Immature natural killer cell (primary cell): ENCODE measurements around the gene SAMD14. TPM values are rescaled to one million over a fixed set of nuclear protein-coding genes. Genes with fewer than 3 reads are reported as not detected.
"Not testable (repeated sequence)": the region's sequence is repeated elsewhere in the genome, so short reads cannot be mapped to it uniquely, and the experiment has no call there.

ENCODE experiments used
- DNase-seq, 3 donors: peaks; one replicate each; pipeline ENCODE4 v3.0.0; 2022; ENCODE audit warnings: mixed read lengths in 1 of 3
- H3K27ac Mint-ChIP-seq, 6 donors: one replicate each; pipeline ENCODE4 v1.8.0; 2020; ENCODE audit warnings: mixed read lengths in 6 of 6, mild to moderate bottlenecking in 5 of 6, inconsistent platforms in 4 of 6, moderate library complexity in 3 of 6
- H3K27me3 Mint-ChIP-seq, 3 donors: one replicate each; pipeline ENCODE4 v1.8.0; 2020 to 2021; ENCODE audit warnings: low read depth in 3 of 3, mild to moderate bottlenecking in 3 of 3, mixed read lengths in 3 of 3, moderate library complexity in 3 of 3, inconsistent platforms in 1 of 3
- H3K36me3 Mint-ChIP-seq, 3 donors: one replicate each; pipeline ENCODE4 v1.8.0; 2020; ENCODE audit warnings: mixed read lengths in 3 of 3, inconsistent platforms in 2 of 3, mild to moderate bottlenecking in 2 of 3
- H3K4me1 Mint-ChIP-seq, 2 donors: one replicate each; pipeline ENCODE4 v1.8.0; 2020; ENCODE audit warnings: inconsistent platforms in 2 of 2, mild to moderate bottlenecking in 2 of 2, mixed read lengths in 2 of 2, moderate library complexity in 1 of 2
- H3K4me3 Mint-ChIP-seq, 5 donors: one replicate each; pipeline ENCODE4 v1.8.0; 2020; ENCODE audit warnings: mild to moderate bottlenecking in 5 of 5, mixed read lengths in 5 of 5, inconsistent platforms in 3 of 5, moderate library complexity in 3 of 5
- H3K9me3 Mint-ChIP-seq, 6 donors: one replicate each; pipeline ENCODE4 v1.8.0; 2020; ENCODE audit warnings: mild to moderate bottlenecking in 6 of 6, mixed read lengths in 6 of 6, inconsistent platforms in 4 of 6, moderate library complexity in 3 of 6
- polyA plus RNA-seq, 3 donors: library from polyadenylated mRNA; unstranded; fragments of 300-500 nt; fragmentation: Illumina TruSeq; gene quantifications; one replicate each; pipeline ENCODE4 v1.2.3, GENCODE V29; 2021

Gene SAMD14
- polyA plus RNA-seq, 3 donors from 2014 or later, result 1.2 TPM; not detected in 2

DNA sequence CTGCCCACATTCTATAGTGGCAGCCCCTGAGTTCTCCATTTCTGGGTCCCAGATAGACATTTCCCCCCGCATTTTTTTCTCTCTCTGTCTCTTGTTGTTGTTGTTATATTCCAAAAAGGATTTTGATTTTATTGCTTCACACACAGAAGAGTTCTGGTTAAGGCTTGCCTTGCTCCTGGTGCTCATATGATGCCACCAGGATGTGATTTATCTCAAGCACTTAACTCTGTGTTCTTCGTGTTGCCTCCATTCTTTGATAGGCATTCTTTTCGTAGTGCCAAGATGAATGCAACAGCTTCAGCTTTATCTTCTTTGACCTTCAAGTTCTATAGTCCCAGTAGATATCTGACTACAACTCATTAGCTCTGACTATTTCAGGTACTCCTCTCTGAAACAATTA, 64.9 kb downstream of the SAMD14 start:
- H3K27me3 Mint-ChIP-seq, result peaks cover 2 to 10% (median 6%) of the 10 kb centered on the region in 3 donors
- H3K4me3 Mint-ChIP-seq, result no peak overlapping the region
- no peaks in the 10 kb centered on the region for H3K4me1 Mint-ChIP-seq
- DNase-seq, result no peak
- no peak overlapping the region for H3K27ac Mint-ChIP-seq
- no peaks in the 10 kb centered on the region for H3K9me3 Mint-ChIP-seq
- H3K36me3 Mint-ChIP-seq, result no peaks in the 10 kb centered on the region

- Mint-ChIP-seq H3K4me1 (no peaks in the 10 kb centered on the region), H3K36me3 (no peaks in the 10 kb centered on the region), H3K9me3 (no peaks in the 10 kb centered on the region), H3K27ac (no peak overlapping the region), H3K4me3 (no peak overlapping the region), H3K27me3 (peaks cover 2 to 10% (median 3%) of the 10 kb centered on the region in 3 donors)
- no peak for DNase-seq
Measured at GRCh38 chr17:50064253-50065001, 65.5 kb downstream of the SAMD14 start.

GRCh38 chr17:50063561-50064252, 66.3 kb downstream of the SAMD14 start:
- no peak for DNase-seq
- no peaks in the 10 kb centered on the region for H3K9me3 Mint-ChIP-seq
- no peak overlapping the region for H3K27ac Mint-ChIP-seq
- no peaks in the 10 kb centered on the region for H3K36me3 Mint-ChIP-seq
- H3K4me3 Mint-ChIP-seq, result no peak overlapping the region
- H3K27me3 Mint-ChIP-seq, result peaks cover 2 to 10% (median 3%) of the 10 kb centered on the region in 3 donors
- H3K4me1 Mint-ChIP-seq, result no peaks in the 10 kb centered on the region

DNA sequence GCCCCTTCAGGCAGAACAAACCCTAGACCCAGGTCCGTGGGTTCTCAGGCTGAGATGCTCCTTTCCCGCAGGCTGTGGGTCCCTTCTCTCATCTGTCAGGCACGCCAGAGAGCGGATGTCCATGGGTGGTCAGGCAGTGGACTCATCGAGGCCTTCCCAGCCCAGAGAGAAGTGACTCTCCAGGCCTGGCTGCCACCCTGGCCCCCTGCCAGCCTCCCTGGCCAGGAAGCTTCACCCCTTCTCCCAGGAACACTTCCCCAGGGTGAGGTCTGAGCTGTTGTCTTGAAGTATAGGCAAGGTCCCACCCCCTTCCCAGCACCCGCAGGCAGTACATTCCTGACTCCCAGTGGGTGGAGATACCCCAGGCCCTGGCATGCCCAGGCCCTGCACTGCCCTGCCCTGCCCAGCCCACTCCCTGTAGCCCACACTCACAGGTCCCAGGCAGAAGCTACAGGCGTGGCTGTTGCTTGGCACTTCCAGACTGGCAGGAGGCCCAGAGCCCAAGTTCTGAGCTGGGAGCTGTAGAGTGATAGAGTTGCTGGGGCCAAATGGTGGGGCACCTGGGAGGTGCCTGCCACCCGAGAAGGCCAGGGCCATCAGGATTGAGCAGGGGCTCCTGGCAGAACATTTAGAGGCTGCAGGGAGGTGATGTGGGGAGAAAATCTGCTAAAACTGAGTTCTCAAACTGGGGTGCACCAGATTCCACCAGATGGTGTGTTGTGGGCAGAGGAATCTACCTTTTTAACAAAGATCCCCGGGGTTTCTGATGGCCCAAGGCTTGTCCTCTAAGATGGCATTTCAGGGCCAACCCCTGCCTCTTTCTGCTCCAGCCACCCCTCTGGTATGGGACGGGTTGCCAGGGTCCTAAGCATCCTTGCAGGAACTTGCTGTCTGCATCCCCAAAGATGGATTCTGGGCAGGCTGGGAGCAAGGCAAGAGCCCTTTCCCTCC, 67.4 kb downstream of the SAMD14 start:
- H3K27ac Mint-ChIP-seq, result no peak overlapping the region
- H3K36me3 Mint-ChIP-seq, result no peaks in the 10 kb centered on the region
- H3K9me3 Mint-ChIP-seq, result no peaks in the 10 kb centered on the region
- no peak overlapping the region for H3K4me3 Mint-ChIP-seq
- DNase-seq, result no peak
- H3K4me1 Mint-ChIP-seq, result peaks cover 3 to 6% of the 10 kb centered on the region in 2 donors
- peaks cover 2 to 13% (median 7%) of the 10 kb centered on the region in 3 donors for H3K27me3 Mint-ChIP-seq

GRCh38 chr17:50061713-50062045, 68.3 kb downstream of the SAMD14 start:
- H3K36me3 Mint-ChIP-seq, H3K27ac Mint-ChIP-seq, DNase-seq, H3K9me3 Mint-ChIP-seq, H3K4me3 Mint-ChIP-seq: not testable (repeated sequence)
- Mint-ChIP-seq H3K4me1 (peaks cover 6 to 12% of the 10 kb centered on the region in 2 donors), H3K27me3 (peaks cover 2 to 13% (median 8%) of the 10 kb centered on the region in 3 donors)

GRCh38 chr17:50060951-50061712, 68.8 kb downstream of the SAMD14 start:
- H3K36me3 Mint-ChIP-seq, result no peaks in the 10 kb centered on the region
- no peak for DNase-seq
- no peak overlapping the region for H3K4me3 Mint-ChIP-seq
- H3K27me3 Mint-ChIP-seq, result peaks cover 4 to 13% (median 8%) of the 10 kb centered on the region in 3 donors
- no peak overlapping the region for H3K27ac Mint-ChIP-seq
- peaks cover 9 to 15% of the 10 kb centered on the region in 2 donors for H3K4me1 Mint-ChIP-seq
- no peaks in the 10 kb centered on the region for H3K9me3 Mint-ChIP-seq

Other genes with a start within 250 kb of the SAMD14 start
- gene DLX4, start 161.0 kb downstream of the SAMD14 start, polyA plus RNA-seq, result under 1 TPM in 2 of 3 donors, not detected in 1; 0.19 to 0.32 TPM
- gene DLX3, start 134.9 kb downstream of the SAMD14 start, polyA plus RNA-seq, result not detected
- gene ITGA3, start 74.0 kb downstream of the SAMD14 start, polyA plus RNA-seq, result 1 to 10 TPM in 1 of 3 donors, under 1 TPM in 1, not detected in 1; 0.54 to 1.1 TPM
- gene PDK2, start 34.8 kb downstream of the SAMD14 start, polyA plus RNA-seq, result 10 to 100 TPM; 36.5 to 54.5 (median 43.8) TPM
- 1 to 10 TPM in 1 of 3 donors, under 1 TPM in 2; 0.25 to 2.0 (median 0.66) TPM for gene PPP1R9B, start 20.5 kb upstream of the SAMD14 start, polyA plus RNA-seq
- gene SGCA, start 35.8 kb upstream of the SAMD14 start, polyA plus RNA-seq, result not detected
- not detected for gene COL1A1, start 71.5 kb upstream of the SAMD14 start, polyA plus RNA-seq
- not detected for gene TMEM92, start 144.3 kb upstream of the SAMD14 start, polyA plus RNA-seq
- 10 to 100 TPM in 1 of 3 donors, 1 to 10 TPM in 2; 6.8 to 17.4 (median 7.1) TPM for gene XYLT2, start 216.0 kb upstream of the SAMD14 start, polyA plus RNA-seq
- gene MRPL27, start 243.0 kb upstream of the SAMD14 start, polyA plus RNA-seq, result 10 to 100 TPM; 47.8 to 69.1 (median 49.4) TPM
- under 1 TPM in 2 of 3 donors, not detected in 1; 0.47 to 0.85 TPM for gene EME1, start 243.1 kb upstream of the SAMD14 start, polyA plus RNA-seq